Astrocyte (in vitro differentiated cells and primary cell): ENCODE data around the gene DYNLL1. TPM values are rescaled to one million over a fixed set of nuclear protein-coding genes. Genes with fewer than 3 reads are reported as not detected.

Experiments used
- DNase-seq: peaks from one replicate; pipeline ENCODE4 v3.0.0-alpha.2; 2010; ENCODE audit warnings: low read depth
- FAIRE-seq: peaks from 2 replicates; lab custom pipeline; 2011; peaks lifted over from hg19 to GRCh38; lab: Jason Lieb, UNC
- H2AFZ ChIP-seq: 2 replicates; pipeline ENCODE4 v1.6.0; 2012; ENCODE audit warnings: low read depth, low read length, inconsistent platforms
- H3K27ac ChIP-seq: 2 replicates; pipeline ENCODE4 v1.5.1; 2011; ENCODE audit warnings: low read depth, low read length, inconsistent platforms
- H3K27me3 ChIP-seq: 2 replicates; pipeline ENCODE4 v1.6.0; 2011; ENCODE audit warnings: low read length, inconsistent platforms; ENCODE audit not compliant: insufficient read depth
- H3K36me3 ChIP-seq: 2 replicates; pipeline ENCODE4 v1.5.1; 2011; ENCODE audit warnings: low read length, inconsistent platforms; ENCODE audit not compliant: insufficient read depth
- H3K4me1 ChIP-seq: 2 replicates; pipeline ENCODE4 v1.5.1; 2011; ENCODE audit warnings: low read length, inconsistent platforms; ENCODE audit not compliant: insufficient read depth
- H3K4me2 ChIP-seq: 2 replicates; pipeline ENCODE4 v1.6.0; 2012; ENCODE audit warnings: low read length, inconsistent platforms
- H3K4me3 ChIP-seq: 2 replicates; pipeline ENCODE4 v1.5.1; 2011; ENCODE audit warnings: low read depth, mild to moderate bottlenecking, low read length, inconsistent platforms; ENCODE audit not compliant: insufficient read depth
- H3K79me2 ChIP-seq: 2 replicates; pipeline ENCODE4 v1.6.0; 2012; ENCODE audit warnings: mild to moderate bottlenecking, low read length, inconsistent platforms; ENCODE audit not compliant: insufficient read depth
- H3K9ac ChIP-seq: 2 replicates; pipeline ENCODE4 v1.6.0; 2012; ENCODE audit warnings: mild to moderate bottlenecking, low read length, inconsistent platforms
- H3K9me3 ChIP-seq: 2 replicates; pipeline ENCODE4 v1.5.1; 2012; ENCODE audit warnings: low read depth, mild to moderate bottlenecking, low read length, inconsistent platforms; ENCODE audit not compliant: insufficient read depth
- H4K20me1 ChIP-seq: 2 replicates; pipeline ENCODE4 v1.6.0; 2012; ENCODE audit warnings: low read length, inconsistent platforms; ENCODE audit not compliant: insufficient read depth
- H3K27ac Mint-ChIP-seq: one replicate; pipeline ENCODE4 v1.8.0; 2021; ENCODE audit warnings: mild to moderate bottlenecking, mixed read lengths; ENCODE audit not compliant: unreplicated experiment
- H3K27me3 Mint-ChIP-seq: one replicate; pipeline ENCODE4 v1.8.0; 2021; ENCODE audit warnings: low read depth, mixed read lengths; ENCODE audit not compliant: unreplicated experiment
- H3K36me3 Mint-ChIP-seq: one replicate; pipeline ENCODE4 v1.8.0; 2021; ENCODE audit warnings: low read depth, mixed read lengths; ENCODE audit not compliant: unreplicated experiment
- H3K4me1 Mint-ChIP-seq: one replicate; pipeline ENCODE4 v1.8.0; 2021; ENCODE audit warnings: low read depth, mixed read lengths; ENCODE audit not compliant: unreplicated experiment
- H3K4me3 Mint-ChIP-seq: one replicate; pipeline ENCODE4 v1.8.0; 2021; ENCODE audit warnings: mild to moderate bottlenecking, moderate library complexity, mixed read lengths; ENCODE audit not compliant: unreplicated experiment
- H3K9me3 Mint-ChIP-seq: one replicate; pipeline ENCODE4 v1.8.0; 2021; ENCODE audit warnings: mild to moderate bottlenecking, mixed read lengths; ENCODE audit not compliant: unreplicated experiment
- CTCF ChIP-seq: IDR thresholded peaks from 2 replicates; pipeline ENCODE4 v1.5.1; 2011; ENCODE audit warnings: low read depth, mild to moderate bottlenecking, inconsistent platforms, low read length, moderate library complexity; ENCODE audit not compliant: insufficient read depth
- EZH2 ChIP-seq: IDR thresholded peaks from 2 replicates; pipeline ENCODE4 v1.6.1; 2012; ENCODE audit warnings: mild to moderate bottlenecking, low read length, inconsistent platforms; ENCODE audit not compliant: insufficient read depth
- total RNA-seq: library from RNA; stranded (reverse); gene quantifications from 2 replicates; pipeline ENCODE4 v1.2.1, GENCODE V29; 2021

Gene DYNLL1
- total RNA-seq, 1 donor from 2014 or later: 500 TPM

DNA sequence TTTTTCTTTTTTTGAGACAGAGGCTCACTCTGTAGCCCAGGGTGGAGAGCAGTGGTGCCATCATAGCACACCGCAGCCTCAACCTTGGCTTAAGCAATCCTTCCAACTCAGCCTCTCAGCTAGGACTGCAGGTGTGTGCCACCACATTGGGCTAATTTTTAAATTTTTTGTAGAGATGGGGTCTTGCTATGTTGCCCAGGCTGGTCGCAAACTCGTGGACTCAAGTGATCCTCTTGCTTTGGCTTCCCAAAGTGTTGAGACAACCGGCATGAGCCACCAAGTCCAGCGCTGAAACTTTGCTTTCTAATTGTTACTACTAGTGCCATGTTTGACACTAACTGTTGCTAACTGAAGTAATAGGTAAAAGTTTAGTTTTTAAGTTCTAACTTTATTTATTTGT, 46.3 kb downstream of the DYNLL1 start:
- peaks cover 5% of the 10 kb centered on the region for H3K36me3 ChIP-seq
- no peaks in the 10 kb centered on the region for H3K27me3 ChIP-seq
- peaks cover 26% of the 10 kb centered on the region for H3K4me1 ChIP-seq
- H3K27ac ChIP-seq: no peak overlapping the region
- DNase-seq (no peak), FAIRE-seq (no peak)
- H3K4me3 ChIP-seq: no peak overlapping the region
- H3K9ac ChIP-seq: no peak overlapping the region
- no peak overlapping the region for H3K27ac Mint-ChIP-seq
- no peak overlapping the region for H2AFZ ChIP-seq
- peaks cover 90% of the 10 kb centered on the region for H3K79me2 ChIP-seq
- H3K9me3 ChIP-seq: no peaks in the 10 kb centered on the region
- H3K9me3 Mint-ChIP-seq: no peaks in the 10 kb centered on the region
- H3K4me2 ChIP-seq: no peak overlapping the region
- H3K36me3 Mint-ChIP-seq: peaks cover 18% of the 10 kb centered on the region
- peaks cover 94% of the 10 kb centered on the region for H4K20me1 ChIP-seq
- no peaks in the 10 kb centered on the region for H3K27me3 Mint-ChIP-seq
- no peak overlapping the region for H3K4me3 Mint-ChIP-seq
- peaks cover 33% of the 10 kb centered on the region for H3K4me1 Mint-ChIP-seq
- TF ChIP-seq CTCF (no peak), EZH2 (no peak)

- no peak overlapping the region for H2AFZ ChIP-seq
- H3K79me2 ChIP-seq: peaks cover 85% of the 10 kb centered on the region
- H3K4me2 ChIP-seq: no peak overlapping the region
- no peak for DNase-seq
- no peak for FAIRE-seq
- H3K9ac ChIP-seq: no peak overlapping the region
- Mint-ChIP-seq H3K36me3 (peaks cover 15% of the 10 kb centered on the region), H3K27ac (no peak overlapping the region), H3K4me1 (peaks cover 9% of the 10 kb centered on the region), H3K9me3 (no peaks in the 10 kb centered on the region), H3K27me3 (no peaks in the 10 kb centered on the region), H3K4me3 (no peak overlapping the region)
- H4K20me1 ChIP-seq: peaks cover 92% of the 10 kb centered on the region
- no peaks in the 10 kb centered on the region for H3K9me3 ChIP-seq
- H3K36me3 ChIP-seq: peaks cover 17% of the 10 kb centered on the region
- no peak overlapping the region for H3K4me3 ChIP-seq
- TF ChIP-seq CTCF (no peak), EZH2 (no peak)
- H3K27me3 ChIP-seq: no peaks in the 10 kb centered on the region
- H3K27ac ChIP-seq: no peak overlapping the region
- peaks cover 4% of the 10 kb centered on the region for H3K4me1 ChIP-seq
These were observed 48.8 kb downstream of the DYNLL1 start for GRCh38 chr12:120544691-120545090.

GRCh38 chr12:120546050-120546386, 50.1 kb downstream of the DYNLL1 start:
- H3K36me3 ChIP-seq: peaks cover 21% of the 10 kb centered on the region
- no peak for TF ChIP-seq EZH2
- no peak for TF ChIP-seq CTCF
- no peaks in the 10 kb centered on the region for H3K27me3 Mint-ChIP-seq

More at GRCh38 chr12:120546050-120546386, 50.1 kb downstream of the DYNLL1 start:
- Histone ChIP-seq H3K4me2 (no peak overlapping the region), H3K27me3 (no peaks in the 10 kb centered on the region), H3K27ac (no peak overlapping the region), H3K79me2 (peaks cover 84% of the 10 kb centered on the region), H3K9me3 (no peaks in the 10 kb centered on the region), H3K9ac (no peak overlapping the region), H3K4me3 (no peak overlapping the region), H2AFZ (no peak overlapping the region), H4K20me1 (peaks cover 88% of the 10 kb centered on the region), H3K4me1 (peaks cover 7% of the 10 kb centered on the region)
- H3K27ac Mint-ChIP-seq: no peak overlapping the region
- no peak for DNase-seq
- no peak overlapping the region for H3K4me3 Mint-ChIP-seq
- H3K9me3 Mint-ChIP-seq: no peaks in the 10 kb centered on the region
- FAIRE-seq: no peak
- peaks cover 13% of the 10 kb centered on the region for H3K36me3 Mint-ChIP-seq
- peaks cover 7% of the 10 kb centered on the region for H3K4me1 Mint-ChIP-seq

Other genes with a start within 250 kb of the DYNLL1 start
- gene PXN, start 230.4 kb upstream of the DYNLL1 start, total RNA-seq: 126 and 151 TPM in 2 replicates
- 2,157 and 2,549 TPM in 2 replicates for gene RNU4-2, start 204.2 kb upstream of the DYNLL1 start, total RNA-seq
- gene RNU4-1, start 202.9 kb upstream of the DYNLL1 start, total RNA-seq: 2,477 and 2,591 TPM in 2 replicates
- gene SIRT4, start 193.8 kb upstream of the DYNLL1 start, total RNA-seq: 2.5 and 2.7 TPM in 2 replicates
- not detected in 2 replicates for gene PLA2G1B, start 168.3 kb upstream of the DYNLL1 start, total RNA-seq
- 16.0 and 16.4 TPM in 2 replicates for gene MSI1, start 126.9 kb upstream of the DYNLL1 start, total RNA-seq
- 388 and 394 TPM in 2 replicates for gene COX6A1, start 58.0 kb upstream of the DYNLL1 start, total RNA-seq
- gene TRIAP1, start 49.7 kb upstream of the DYNLL1 start, total RNA-seq: 43.6 and 54.0 TPM in 2 replicates
- 17.8 and 28.8 TPM in 2 replicates for gene GATC, start 49.7 kb upstream of the DYNLL1 start, total RNA-seq
- 216 and 223 TPM in 2 replicates for gene SRSF9, start 26.4 kb upstream of the DYNLL1 start, total RNA-seq
- gene COQ5, start 33.0 kb downstream of the DYNLL1 start, total RNA-seq: 22.9 and 23.4 TPM in 2 replicates
- gene RNF10, start 38.2 kb downstream of the DYNLL1 start, total RNA-seq: 181 and 185 TPM in 2 replicates
- gene POP5, start 85.3 kb downstream of the DYNLL1 start, total RNA-seq: 31.3 and 36.0 TPM in 2 replicates
- 0.19 and 0.30 TPM in 2 replicates for gene CABP1, start 144.5 kb downstream of the DYNLL1 start, total RNA-seq
- 137 and 152 TPM in 2 replicates for gene MLEC, start 191.0 kb downstream of the DYNLL1 start, total RNA-seq
- gene UNC119B, start 214.3 kb downstream of the DYNLL1 start, total RNA-seq: 21.3 and 24.3 TPM in 2 replicates
- 2.8 and 2.9 TPM in 2 replicates for gene ACADS, start 229.7 kb downstream of the DYNLL1 start, total RNA-seq